Transverse colon (tissue), 3 donors: ENCODE data around the gene ABO.

ENCODE experiments used
- POLR2A ChIP-seq: fragments of 450-650 bp; IDR thresholded peaks from one replicate; pipeline ENCODE4 v1.6.1; 2016; ENCODE audit warnings: antibody characterized with exemption, mild to moderate bottlenecking, moderate library complexity
- TF ChIP-seq, protein P1 (sequence below), 5 experiments: fragments of 200-600 bp in 3 of 5; fragments of 450-650 bp in 2 of 5; sonication (generic) in 3 of 5; IDR thresholded peaks; 1 replicate in 2 of 5; 2 replicates in 3 of 5; pipeline ENCODE4 v1.5.1; 2016 to 2017; ENCODE audit warnings: antibody characterized with exemption in 5 of 5, inconsistent platforms in 3 of 5, mild to moderate bottlenecking in 2 of 5, moderate library complexity in 1 of 5

DNA sequence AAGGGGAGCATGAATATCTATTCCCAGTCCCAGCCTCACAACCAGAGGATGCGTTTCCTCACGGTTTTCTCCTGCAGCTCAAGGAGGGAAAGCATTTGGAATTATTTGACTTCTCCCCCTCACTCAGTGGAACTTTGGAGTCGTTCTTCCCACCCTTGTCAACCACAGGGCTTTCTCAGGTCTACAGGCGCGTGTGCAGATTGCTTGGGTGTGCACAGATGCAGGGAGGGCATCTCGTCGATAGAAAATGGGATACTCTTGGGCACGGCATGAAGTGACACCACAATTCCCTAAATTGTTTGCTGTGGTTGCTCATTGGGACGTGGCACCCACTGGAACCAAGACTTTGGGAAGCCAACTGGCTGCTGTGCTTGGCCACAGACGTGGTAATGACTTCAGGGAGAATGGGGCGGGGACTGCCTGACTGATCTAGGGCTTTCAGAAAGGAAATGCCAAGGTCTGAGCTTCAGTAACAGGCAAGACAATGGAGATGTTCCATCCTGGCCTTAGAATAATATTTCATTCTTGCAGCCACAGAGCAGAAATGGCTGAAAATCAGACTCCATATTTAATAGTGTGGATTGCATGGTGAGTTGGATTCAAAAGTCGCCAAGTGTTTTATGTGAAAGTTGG, 53.7 kb downstream of the ABO start:
- TF ChIP-seq, protein P1, sequence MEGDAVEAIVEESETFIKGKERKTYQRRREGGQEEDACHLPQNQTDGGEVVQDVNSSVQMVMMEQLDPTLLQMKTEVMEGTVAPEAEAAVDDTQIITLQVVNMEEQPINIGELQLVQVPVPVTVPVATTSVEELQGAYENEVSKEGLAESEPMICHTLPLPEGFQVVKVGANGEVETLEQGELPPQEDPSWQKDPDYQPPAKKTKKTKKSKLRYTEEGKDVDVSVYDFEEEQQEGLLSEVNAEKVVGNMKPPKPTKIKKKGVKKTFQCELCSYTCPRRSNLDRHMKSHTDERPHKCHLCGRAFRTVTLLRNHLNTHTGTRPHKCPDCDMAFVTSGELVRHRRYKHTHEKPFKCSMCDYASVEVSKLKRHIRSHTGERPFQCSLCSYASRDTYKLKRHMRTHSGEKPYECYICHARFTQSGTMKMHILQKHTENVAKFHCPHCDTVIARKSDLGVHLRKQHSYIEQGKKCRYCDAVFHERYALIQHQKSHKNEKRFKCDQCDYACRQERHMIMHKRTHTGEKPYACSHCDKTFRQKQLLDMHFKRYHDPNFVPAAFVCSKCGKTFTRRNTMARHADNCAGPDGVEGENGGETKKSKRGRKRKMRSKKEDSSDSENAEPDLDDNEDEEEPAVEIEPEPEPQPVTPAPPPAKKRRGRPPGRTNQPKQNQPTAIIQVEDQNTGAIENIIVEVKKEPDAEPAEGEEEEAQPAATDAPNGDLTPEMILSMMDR (IDR thresholded peaks at IDR 0.05), result no peak
- TF ChIP-seq POLR2A, result no peak
